CD14-positive monocyte (primary cell): ENCODE results near the gene TACC3. TPM values are rescaled to one million over a fixed set of nuclear protein-coding genes. Genes with fewer than 3 reads are reported as not detected.

Source experiments
- DNase-seq, 3 donors: peaks; one replicate each; pipeline ENCODE4 v3.0.0-alpha.2; 2011 to 2022
- H2AFZ ChIP-seq: 2 replicates; pipeline ENCODE4 v1.6.0; 2012; ENCODE audit warnings: mild to moderate bottlenecking, low read depth, low read length, inconsistent platforms; ENCODE audit not compliant: insufficient read depth, poor library complexity, severe bottlenecking
- H3K27ac ChIP-seq, 2 donors: 1 replicate in 1 of 2; 2 replicates in 1 of 2; pipeline ENCODE4 v1.5.1; 2012 to 2013; ENCODE audit warnings: low read length in 2 of 2, control low read depth in 1 of 2, inconsistent platforms in 1 of 2, low read depth in 1 of 2, mild to moderate bottlenecking in 1 of 2
- H3K27me3 ChIP-seq, 2 donors: one replicate each; pipeline versions ENCODE4 v1.6.0 to v1.6.1; 2011 to 2013; ENCODE audit warnings: low read length in 2 of 2; ENCODE audit not compliant: control insufficient read depth in 2 of 2, insufficient read depth in 2 of 2
- H3K36me3 ChIP-seq, 2 donors: replicated peaks in 1 of 2; 1 replicate in 1 of 2; 2 replicates in 1 of 2; pipeline versions ENCODE4 v1.5.1 to v1.6.1; 2012 to 2013; ENCODE audit warnings: low read length in 2 of 2, control low read depth in 1 of 2, inconsistent platforms in 1 of 2, mild to moderate bottlenecking in 1 of 2; ENCODE audit not compliant: insufficient read depth in 2 of 2, control insufficient read depth in 1 of 2
- H3K4me1 ChIP-seq, 2 donors: 1 replicate in 1 of 2; 2 replicates in 1 of 2; pipeline versions ENCODE4 v1.5.1 to v1.6.1; 2012 to 2013; ENCODE audit warnings: low read length in 2 of 2, control low read depth in 1 of 2, inconsistent platforms in 1 of 2, mild to moderate bottlenecking in 1 of 2, moderate library complexity in 1 of 2; ENCODE audit not compliant: insufficient read depth in 2 of 2, control insufficient read depth in 1 of 2
- H3K4me2 ChIP-seq: replicated peaks from 2 replicates; pipeline ENCODE3; 2012; ENCODE audit warnings: low read length, moderate library complexity, mild to moderate bottlenecking; ENCODE audit not compliant: poor library complexity, severe bottlenecking; ENCODE audit errors: extremely low read depth
- H3K4me3 ChIP-seq, 3 experiments: fragments of 200-600 bp in 1 of 3; sonication (generic) in 1 of 3; replicated peaks in 1 of 3; 1 replicate in 2 of 3; 2 replicates in 1 of 3; pipeline ENCODE4 v1.5.1; 2011 to 2013; ENCODE audit warnings: low read length in 3 of 3, mild to moderate bottlenecking in 3 of 3, control low read depth in 2 of 3, low read depth in 2 of 3, inconsistent platforms in 1 of 3, moderate library complexity in 1 of 3
- H3K79me2 ChIP-seq: 2 replicates; pipeline ENCODE4 v1.6.0; 2012; ENCODE audit warnings: mild to moderate bottlenecking, control low read depth, inconsistent platforms, low read length, moderate library complexity; ENCODE audit not compliant: insufficient read depth
- H3K9ac ChIP-seq: 2 replicates; pipeline ENCODE4 v1.6.0; 2017; ENCODE audit warnings: low read length, mild to moderate bottlenecking; ENCODE audit not compliant: insufficient read depth, poor library complexity, severe bottlenecking
- H3K9me3 ChIP-seq, 2 donors: replicated peaks in 1 of 2; 1 replicate in 1 of 2; 2 replicates in 1 of 2; pipeline versions ENCODE4 v1.5.1 to v1.6.1; 2012 to 2013; ENCODE audit warnings: low read length in 2 of 2, control low read depth in 1 of 2; ENCODE audit not compliant: control insufficient read depth in 1 of 2, insufficient read depth in 1 of 2
- H4K20me1 ChIP-seq: 2 replicates; pipeline ENCODE4 v1.6.0; 2012; ENCODE audit warnings: mild to moderate bottlenecking, low read length, control low read depth, moderate library complexity; ENCODE audit not compliant: insufficient read depth
- H3K27ac Mint-ChIP-seq, 7 donors: one replicate each; pipeline ENCODE4 v1.8.0; 2020; ENCODE audit warnings: mild to moderate bottlenecking in 7 of 7, mixed read lengths in 7 of 7, moderate library complexity in 6 of 7, inconsistent platforms in 2 of 7
- H3K27me3 Mint-ChIP-seq, 3 donors: one replicate each; pipeline ENCODE4 v1.8.0; 2021 to 2022; ENCODE audit warnings: low read depth in 3 of 3, mild to moderate bottlenecking in 3 of 3, mixed read lengths in 3 of 3, moderate library complexity in 3 of 3, inconsistent platforms in 1 of 3
- H3K36me3 Mint-ChIP-seq, 2 donors: one replicate each; pipeline ENCODE4 v1.8.0; 2020; ENCODE audit warnings: mixed read lengths in 2 of 2, inconsistent platforms in 1 of 2, mild to moderate bottlenecking in 1 of 2
- H3K4me1 Mint-ChIP-seq: one replicate; pipeline ENCODE4 v1.8.0; 2020; ENCODE audit warnings: mild to moderate bottlenecking, mixed read lengths
- H3K4me3 Mint-ChIP-seq, 2 donors: one replicate each; pipeline ENCODE4 v1.8.0; 2020; ENCODE audit warnings: mild to moderate bottlenecking in 2 of 2, mixed read lengths in 2 of 2, moderate library complexity in 1 of 2
- H3K9me3 Mint-ChIP-seq, 7 donors: one replicate each; pipeline ENCODE4 v1.8.0; 2020 to 2022; ENCODE audit warnings: mixed read lengths in 7 of 7, mild to moderate bottlenecking in 6 of 7, moderate library complexity in 6 of 7, inconsistent platforms in 2 of 7
- CTCF ChIP-seq: fragments of 200-600 bp; IDR thresholded peaks from one replicate; pipeline ENCODE4 v1.8.0; 2022; ENCODE audit warnings: antibody characterized with exemption, mild to moderate bottlenecking
- WGBS: methylation state at CpG from one replicate; pipeline ENCODE4 v1.1.5; 2013; ENCODE audit warnings: missing lambda C conversion rate; ENCODE audit not compliant: insufficient coverage; 5-methylcytosine and 5-hydroxymethylcytosine counted together
- intact Hi-C, 2 donors: fragments of 100-400 bp; cut with micrococcal nuclease; formaldehyde crosslinking; loops; one replicate each; pipeline versions ENCODE4 v1.15.0 to v1.15.1; 2023
- polyA plus RNA-seq, 3 donors: library from polyadenylated mRNA; depleted of rRNA in 1 of 3; unstranded in 2 of 3; stranded (reverse) in 1 of 3; fragments of 300-500 nt in 2 of 3; fragments of >200 nt in 1 of 3; fragmentation: Illumina TruSeq in 2 of 3; gene quantifications; 1 replicate in 2 of 3; 2 replicates in 1 of 3; pipeline ENCODE4 v1.2.3, GENCODE V29; 2012 to 2021

TACC3 gene
- polyA plus RNA-seq, 3 donors: 43.7 to 84.2 (median 56.6) TPM

GRCh38 chr4:1757836-1758235 lies 36.5 kb downstream of the TACC3 start:
- Histone ChIP-seq H3K27ac (no peak overlapping the region), H4K20me1 (no peaks in the 10 kb centered on the region), H3K79me2 (no peaks in the 10 kb centered on the region), H3K4me3 (no peak overlapping the region), H2AFZ (no peak overlapping the region), H3K4me2 (no peak overlapping the region), H3K9me3 (no peaks in the 10 kb centered on the region), H3K36me3 (no peaks in the 10 kb centered on the region), H3K4me1 (peaks cover 10 to 11% of the 10 kb centered on the region in 2 donors), H3K9ac (no peak overlapping the region), H3K27me3 (peaks cover 0 to 8% of the 10 kb centered on the region in 2 donors)
- peaks cover 0 to 1% (median 0%) of the 10 kb centered on the region in 7 donors for H3K9me3 Mint-ChIP-seq
- no peak overlapping the region for H3K27ac Mint-ChIP-seq
- no peaks in the 10 kb centered on the region for H3K36me3 Mint-ChIP-seq
- peaks cover 5% of the 10 kb centered on the region for H3K4me1 Mint-ChIP-seq
- intact Hi-C loops: no loop called here
- H3K4me3 Mint-ChIP-seq: no peak overlapping the region
- no peak for DNase-seq
- TF ChIP-seq CTCF: no peak
- WGBS: 82% methylated on average over 14 of the region's 17 CpGs
- peaks cover 8 to 14% (median 9%) of the 10 kb centered on the region in 3 donors for H3K27me3 Mint-ChIP-seq

- Histone ChIP-seq H3K27me3 (peaks cover 0 to 14% of the 10 kb centered on the region in 2 donors), H3K9me3 (no peaks in the 10 kb centered on the region), H3K9ac (no peak overlapping the region), H3K4me1 (peaks cover 4 to 5% of the 10 kb centered on the region in 2 donors), H3K79me2 (no peaks in the 10 kb centered on the region), H4K20me1 (no peaks in the 10 kb centered on the region), H3K27ac (no peak overlapping the region), H2AFZ (no peak overlapping the region), H3K36me3 (no peaks in the 10 kb centered on the region), H3K4me2 (no peak overlapping the region), H3K4me3 (no peak overlapping the region)
- WGBS: 96% methylated on average over 16 of the region's 27 CpGs
- no peak for DNase-seq
- TF ChIP-seq CTCF: no peak
- peaks cover 12 to 21% (median 13%) of the 10 kb centered on the region in 3 donors for H3K27me3 Mint-ChIP-seq
- peaks cover 0 to 3% (median 0%) of the 10 kb centered on the region in 7 donors for H3K9me3 Mint-ChIP-seq
- H3K4me1 Mint-ChIP-seq: peaks cover 1% of the 10 kb centered on the region
- H3K4me3 Mint-ChIP-seq: no peak overlapping the region
- intact Hi-C loops: no loop called here
- H3K36me3 Mint-ChIP-seq: no peaks in the 10 kb centered on the region
- H3K27ac Mint-ChIP-seq: peak overlapping the region in 1 of 7 donors; percentile 27
Observed at GRCh38 chr4:1758306-1759121, 37.2 kb downstream of the TACC3 start.
